HUES64 (cell line): ENCODE measurements around the gene CD44.

Experiments
- H3K27ac ChIP-seq: 2 replicates; pipeline ENCODE4 v1.7.0; 2013; ENCODE audit warnings: low read depth, low read length, inconsistent platforms
- H3K27me3 ChIP-seq: 2 replicates; pipeline ENCODE4 v1.6.1; 2013; ENCODE audit warnings: mild to moderate bottlenecking, low read length; ENCODE audit not compliant: insufficient read depth
- H3K36me3 ChIP-seq: 2 replicates; pipeline ENCODE4 v1.6.1; 2013; ENCODE audit warnings: mild to moderate bottlenecking, low read length; ENCODE audit not compliant: insufficient read depth
- H3K4me1 ChIP-seq: 2 replicates; pipeline ENCODE4 v1.6.1; 2013; ENCODE audit warnings: mild to moderate bottlenecking, low read length, moderate library complexity; ENCODE audit not compliant: insufficient read depth
- H3K4me3 ChIP-seq: 2 replicates; pipeline ENCODE4 v1.5.1; 2013; ENCODE audit warnings: mild to moderate bottlenecking, low read length, moderate library complexity
- H3K9ac ChIP-seq: 2 replicates; pipeline ENCODE4 v1.6.1; 2013; ENCODE audit warnings: mild to moderate bottlenecking, low read depth, low read length
- H3K9me3 ChIP-seq: 2 replicates; pipeline ENCODE4 v1.6.1; 2013; ENCODE audit warnings: low read depth, low read length; ENCODE audit not compliant: insufficient read depth
- WGBS: fragments of 150-250, 120-280 bp; methylation state at CpG from one replicate; pipeline ENCODE4 v1.1.7; 2013; ENCODE audit warnings: missing lambda C conversion rate; 5-methylcytosine and 5-hydroxymethylcytosine counted together

The CD44 gene

GRCh38 chr11:35163209-35163608, 24.2 kb downstream of the CD44 start:
- Histone ChIP-seq H3K36me3 (no peaks in the 10 kb centered on the region), H3K27ac (no peak overlapping the region), H3K9ac (no peak overlapping the region), H3K27me3 (no peaks in the 10 kb centered on the region), H3K4me1 (peaks cover 29% of the 10 kb centered on the region), H3K9me3 (no peaks in the 10 kb centered on the region), H3K4me3 (no peak overlapping the region)
- WGBS, result 87% methylated on average over 2 of the region's 2 CpGs

- Histone ChIP-seq H3K36me3 (no peaks in the 10 kb centered on the region), H3K4me1 (peaks cover 22% of the 10 kb centered on the region), H3K27me3 (no peaks in the 10 kb centered on the region), H3K9ac (no peak overlapping the region), H3K4me3 (no peak overlapping the region), H3K27ac (no peak overlapping the region), H3K9me3 (no peaks in the 10 kb centered on the region)
- WGBS, result 69% methylated on average over 3 of the region's 3 CpGs
Observed at GRCh38 chr11:35163702-35164496, 24.9 kb downstream of the CD44 start.

GRCh38 chr11:35165030-35165422, 26.1 kb downstream of the CD44 start:
- 96% methylated on average over 1 of the region's 1 CpG for WGBS
- Histone ChIP-seq H3K9ac (no peak overlapping the region), H3K36me3 (no peaks in the 10 kb centered on the region), H3K4me1 (peaks cover 17% of the 10 kb centered on the region; the same call in 1 of the 2 replicates), H3K27me3 (no peaks in the 10 kb centered on the region), H3K27ac (no peak overlapping the region), H3K9me3 (no peaks in the 10 kb centered on the region), H3K4me3 (no peak overlapping the region)

GRCh38 chr11:35165423-35166368, 26.7 kb downstream of the CD44 start:
- no peaks in the 10 kb centered on the region for H3K36me3 ChIP-seq
- peaks cover 17% of the 10 kb centered on the region; the same call in 1 of the 2 replicates for H3K4me1 ChIP-seq
- no peak overlapping the region for H3K9ac ChIP-seq
- 86% methylated on average over 7 of the region's 8 CpGs for WGBS
- no peaks in the 10 kb centered on the region for H3K27me3 ChIP-seq
- no peak overlapping the region for H3K27ac ChIP-seq
- H3K9me3 ChIP-seq, result no peaks in the 10 kb centered on the region
- H3K4me3 ChIP-seq, result no peak overlapping the region

- Histone ChIP-seq H3K27ac (no peak overlapping the region), H3K27me3 (no peaks in the 10 kb centered on the region), H3K4me1 (peaks cover 17% of the 10 kb centered on the region; the same call in 1 of the 2 replicates), H3K36me3 (no peaks in the 10 kb centered on the region), H3K4me3 (no peak overlapping the region), H3K9ac (no peak overlapping the region), H3K9me3 (no peaks in the 10 kb centered on the region)
- WGBS, result 87% methylated on average over 11 of the region's 11 CpGs
Observed at GRCh38 chr11:35166369-35167360, 27.7 kb downstream of the CD44 start.

- Histone ChIP-seq H3K9ac (no peak overlapping the region), H3K36me3 (no peaks in the 10 kb centered on the region), H3K4me1 (peaks cover 17% of the 10 kb centered on the region), H3K27ac (no peak overlapping the region), H3K27me3 (no peaks in the 10 kb centered on the region), H3K9me3 (no peaks in the 10 kb centered on the region), H3K4me3 (no peak overlapping the region)
- WGBS, result 87% methylated on average over 2 of the region's 2 CpGs
Observed at GRCh38 chr11:35167426-35167954, 28.5 kb downstream of the CD44 start.

- Histone ChIP-seq H3K27me3 (no peaks in the 10 kb centered on the region), H3K4me1 (peaks cover 22% of the 10 kb centered on the region), H3K27ac (no peak overlapping the region), H3K9me3 (no peaks in the 10 kb centered on the region), H3K4me3 (no peak overlapping the region), H3K36me3 (no peaks in the 10 kb centered on the region), H3K9ac (no peak overlapping the region)
- 81% methylated on average over 2 of the region's 2 CpGs for whole genome bisulfite sequencing
Observed at GRCh38 chr11:35168671-35169070, 29.7 kb downstream of the CD44 start.

GRCh38 chr11:35169112-35169511, 30.1 kb downstream of the CD44 start:
- Histone ChIP-seq H3K4me1 (peaks cover 24% of the 10 kb centered on the region), H3K27ac (no peak overlapping the region), H3K27me3 (no peaks in the 10 kb centered on the region), H3K9me3 (no peaks in the 10 kb centered on the region), H3K9ac (no peak overlapping the region), H3K4me3 (no peak overlapping the region), H3K36me3 (no peaks in the 10 kb centered on the region)
- WGBS, result 94% methylated on average over 1 of the region's 2 CpGs

GRCh38 chr11:35169754-35170153, 30.8 kb downstream of the CD44 start:
- no peak overlapping the region for H3K4me3 ChIP-seq
- peaks cover 29% of the 10 kb centered on the region for H3K4me1 ChIP-seq
- no peaks in the 10 kb centered on the region for H3K9me3 ChIP-seq
- no peak overlapping the region for H3K9ac ChIP-seq
- 93% methylated on average over 1 of the region's 1 CpG for WGBS
- no peak overlapping the region for H3K27ac ChIP-seq
- H3K27me3 ChIP-seq, result no peaks in the 10 kb centered on the region
- no peaks in the 10 kb centered on the region for H3K36me3 ChIP-seq

- Histone ChIP-seq H3K9me3 (no peaks in the 10 kb centered on the region), H3K27ac (no peak overlapping the region), H3K27me3 (no peaks in the 10 kb centered on the region), H3K36me3 (no peaks in the 10 kb centered on the region), H3K4me3 (no peak overlapping the region), H3K4me1 (peaks cover 33% of the 10 kb centered on the region), H3K9ac (no peak overlapping the region)
- 95% methylated on average over 3 of the region's 3 CpGs for WGBS
Observed at GRCh38 chr11:35170503-35170902, 31.5 kb downstream of the CD44 start.
